Tibial nerve (tissue), 4 donors: ENCODE measurements around the gene RPS27.

ENCODE experiments used
- CTCF ChIP-seq, 5 experiments: fragments of 200-600 bp in 3 of 5; fragments of 450-650 bp in 2 of 5; sonication (generic) in 3 of 5; IDR thresholded peaks; one replicate each; pipeline ENCODE4 v1.5.1; 2016 to 2019; ENCODE audit warnings: antibody characterized with exemption in 5 of 5, mild to moderate bottlenecking in 3 of 5, moderate library complexity in 2 of 5
- EP300 ChIP-seq, 2 donors: sonication (generic); formaldehyde crosslinking; IDR thresholded peaks; one replicate each; pipeline ENCODE4 v1.6.1; 2017; ENCODE audit warnings: antibody characterized with exemption in 2 of 2, mild to moderate bottlenecking in 1 of 2
- POLR2A ChIP-seq, 2 donors: fragments of 450-650 bp; IDR thresholded peaks; one replicate each; pipeline ENCODE4 v1.6.1; 2017; ENCODE audit warnings: antibody characterized with exemption in 2 of 2, mild to moderate bottlenecking in 2 of 2, moderate library complexity in 2 of 2

- peak in 1 of 5 experiments; percentile 45 for TF ChIP-seq CTCF (IDR thresholded peaks at IDR 0.05)
- peak; percentile 86 to 96 for TF ChIP-seq POLR2A (IDR thresholded peaks at IDR 0.05)
- TF ChIP-seq EP300 (IDR thresholded peaks at IDR 0.05) = peak; percentile 31 to 96
Measured at GRCh38 chr1:153977250-153978240, 13.0 kb upstream of the RPS27 start, which contains the start of gene JTB.
